Gastroesophageal sphincter (tissue), 4 donors: Measurements from ENCODE around the gene EPHB6. TPM values are rescaled to one million over a fixed set of nuclear protein-coding genes. Genes with fewer than 3 reads are reported as not detected.

Experiments used
- ATAC-seq: fragments of 150-250 bp; one replicate; pipeline ENCODE4 v1.9.1; 2016; ENCODE audit warnings: mild to moderate bottlenecking, moderate library complexity
- H3K27ac ChIP-seq, 4 donors: fragments of 200-600 bp; sonication (generic) in 3 of 4; 1 replicate in 3 of 4; 2 replicates in 1 of 4; pipeline ENCODE4 v1.5.1; 2016 to 2019
- H3K27me3 ChIP-seq: fragments of 200-600 bp; sonication (generic); one replicate; pipeline ENCODE4 v1.5.1; 2019
- H3K36me3 ChIP-seq, 2 donors: fragments of 200-600 bp; sonication (generic); one replicate each; pipeline ENCODE4 v1.5.1; 2019; ENCODE audit warnings: control low read depth in 1 of 2
- H3K4me1 ChIP-seq, 3 donors: fragments of 200-600 bp; sonication (generic); 1 replicate in 2 of 3; 2 replicates in 1 of 3; pipeline ENCODE4 v1.5.1; 2016 to 2019; ENCODE audit warnings: control low read depth in 2 of 3
- H3K4me3 ChIP-seq, 2 donors: fragments of 200-600 bp; sonication (generic); one replicate each; pipeline ENCODE4 v1.5.1; 2019; ENCODE audit warnings: mild to moderate bottlenecking in 1 of 2, moderate library complexity in 1 of 2
- H3K9me3 ChIP-seq, 3 donors: fragments of 200-600 bp; sonication (generic); one replicate each; pipeline ENCODE4 v1.5.1; 2017 to 2019; ENCODE audit warnings: control low read depth in 2 of 3
- CTCF ChIP-seq, 4 experiments: fragments of 200-600 bp in 2 of 4; fragments of 450-650 bp in 2 of 4; sonication (generic) in 1 of 4; IDR thresholded peaks; one replicate each; pipeline ENCODE4 v1.5.1; 2017 to 2019; ENCODE audit warnings: antibody characterized with exemption in 4 of 4, mild to moderate bottlenecking in 2 of 4, moderate library complexity in 2 of 4
- EP300 ChIP-seq: sonication (generic); formaldehyde crosslinking; IDR thresholded peaks from one replicate; pipeline ENCODE4 v1.6.1; 2017; ENCODE audit warnings: antibody characterized with exemption, mild to moderate bottlenecking
- POLR2A ChIP-seq, 2 donors: fragments of 450-650 bp; IDR thresholded peaks; one replicate each; pipeline ENCODE4 v1.6.1; 2017; ENCODE audit warnings: antibody characterized with exemption in 2 of 2, mild to moderate bottlenecking in 2 of 2, moderate library complexity in 1 of 2
- POLR2AphosphoS5 ChIP-seq: sonication (generic); formaldehyde crosslinking; IDR thresholded peaks from one replicate; pipeline ENCODE4 v1.6.1; 2017; ENCODE audit warnings: antibody characterized with exemption
- whole genome bisulfite sequencing, 2 donors: methylation state at CpG; one replicate each; pipeline ENCODE4 v1.1.5; 2018; ENCODE audit warnings: low coverage in 1 of 2; 5-methylcytosine and 5-hydroxymethylcytosine counted together
- total RNA-seq, 4 donors: library from RNA; depleted of rRNA; stranded (reverse); fragments of >200 nt; gene quantifications; one replicate each; pipeline ENCODE4 v1.1.0, GENCODE V29; 2016

Gene EPHB6
- total RNA-seq, 4 donors from 2014 or later = 6.0 to 22.1 (median 9.7) TPM

GRCh38 chr7:142889816-142890215 is 34.9 kb downstream of the EPHB6 start:
- WGBS, 2 donors = no CpG with 5 or more reads among the region's 3 CpGs
- H3K27me3 ChIP-seq = peaks cover 37% of the 10 kb centered on the region
- H3K36me3 ChIP-seq = no peaks in the 10 kb centered on the region
- TF ChIP-seq POLR2AphosphoS5 (no peak), CTCF (IDR thresholded peaks at IDR 0.05) (no peak), EP300 (no peak), POLR2A (IDR thresholded peaks at IDR 0.05) (no peak)
- H3K4me1 ChIP-seq = no peaks in the 10 kb centered on the region
- ATAC-seq = no peak
- H3K4me3 ChIP-seq = no peak overlapping the region
- H3K27ac ChIP-seq = no peak overlapping the region
- no peaks in the 10 kb centered on the region for H3K9me3 ChIP-seq

DNA sequence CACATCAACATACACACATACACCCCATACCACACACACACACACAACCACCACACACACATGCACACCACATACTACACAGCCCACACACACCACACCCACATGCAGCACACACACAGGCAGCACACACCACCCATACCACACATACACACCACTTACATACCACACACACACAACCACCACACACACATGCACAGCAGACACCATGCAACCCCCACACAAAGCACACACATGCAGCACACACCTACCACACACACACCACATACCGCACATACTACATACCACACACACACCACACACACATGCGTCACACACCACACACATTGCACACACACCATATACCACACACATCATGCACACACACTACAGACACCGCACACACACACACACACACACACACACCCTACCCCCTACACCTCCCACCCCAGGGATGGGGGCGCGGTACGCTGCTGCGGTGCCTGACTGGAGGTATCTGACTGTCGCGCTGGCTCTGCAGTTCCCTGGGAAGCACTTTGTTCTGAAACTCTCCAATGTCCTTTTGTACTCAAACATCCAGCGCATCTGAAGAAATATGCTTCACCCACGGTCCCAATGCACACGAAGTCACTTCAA is 36.1 kb downstream of the EPHB6 start:
- Histone ChIP-seq H3K4me3 (no peak overlapping the region), H3K27ac (no peak overlapping the region), H3K36me3 (no peaks in the 10 kb centered on the region), H3K4me1 (no peaks in the 10 kb centered on the region), H3K27me3 (peaks cover 36% of the 10 kb centered on the region), H3K9me3 (no peaks in the 10 kb centered on the region)
- no peak for ATAC-seq
- no peak for TF ChIP-seq EP300
- no peak for TF ChIP-seq POLR2AphosphoS5
- no peak for TF ChIP-seq CTCF (IDR thresholded peaks at IDR 0.05)
- 60 to 79% methylated on average over 9 to 12 of the region's 12 CpGs for WGBS, 2 donors

DNA sequence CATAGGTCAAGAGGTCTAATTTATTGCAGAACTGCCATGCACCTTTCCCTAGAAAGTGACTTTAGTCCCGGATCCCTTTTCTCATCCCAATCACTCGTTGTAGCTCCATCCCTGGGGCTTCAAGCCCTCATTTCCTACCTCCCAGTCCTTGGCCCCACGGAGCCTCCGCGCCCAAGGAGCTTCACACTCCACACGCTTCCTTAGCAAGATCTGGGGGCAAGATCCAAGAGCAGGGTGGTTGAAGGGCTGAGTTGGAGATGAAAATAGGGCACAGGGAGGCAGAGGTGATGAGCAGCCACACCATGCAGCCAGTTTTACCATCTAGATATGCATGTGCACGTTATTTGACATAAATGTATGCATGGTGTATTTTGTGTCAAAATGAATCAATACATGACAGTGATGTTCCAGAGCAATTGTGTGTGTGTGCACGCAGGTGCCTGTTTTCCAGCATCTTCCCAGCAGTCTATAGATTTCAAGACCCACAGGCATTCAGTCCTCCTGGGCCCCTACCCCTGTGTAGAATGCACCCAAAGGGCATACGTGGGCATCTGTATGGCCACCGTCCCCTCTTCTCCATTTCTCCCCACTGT is 36.7 kb downstream of the EPHB6 start:
- H3K27ac ChIP-seq = no peak overlapping the region
- H3K36me3 ChIP-seq = no peaks in the 10 kb centered on the region
- no peak for TF ChIP-seq EP300
- TF ChIP-seq CTCF (IDR thresholded peaks at IDR 0.05) = no peak
- TF ChIP-seq POLR2A (IDR thresholded peaks at IDR 0.05) = no peak
- TF ChIP-seq POLR2AphosphoS5 = no peak
- H3K4me1 ChIP-seq = no peaks in the 10 kb centered on the region
- 58 to 62% methylated on average over 4 to 5 of the region's 10 CpGs for WGBS, 2 donors
- H3K27me3 ChIP-seq = peaks cover 36% of the 10 kb centered on the region
- ATAC-seq = no peak
- H3K4me3 ChIP-seq = no peak overlapping the region
- H3K9me3 ChIP-seq = no peaks in the 10 kb centered on the region

DNA sequence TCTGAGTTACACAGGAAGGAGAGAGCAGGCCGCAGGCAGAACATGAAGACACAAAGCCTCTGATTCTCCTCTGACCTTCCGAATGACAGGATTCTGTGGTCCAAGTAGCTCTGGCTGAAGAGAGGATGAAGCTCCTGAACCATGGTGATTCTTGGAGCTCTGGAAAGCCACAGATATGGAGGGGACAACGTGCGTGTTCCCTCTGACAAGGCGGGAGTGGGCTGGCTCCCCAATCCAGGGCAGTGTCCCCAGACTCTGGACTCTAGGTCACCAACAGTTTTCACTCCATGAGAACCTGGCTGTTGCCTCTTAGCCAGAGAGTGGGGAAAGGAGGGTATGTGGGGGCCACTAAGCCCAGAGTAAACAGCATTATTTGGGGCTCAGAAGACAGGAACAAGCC is 38.1 kb downstream of the EPHB6 start:
- Histone ChIP-seq H3K27me3 (peaks cover 42% of the 10 kb centered on the region), H3K27ac (no peak overlapping the region), H3K4me3 (no peak overlapping the region), H3K4me1 (no peaks in the 10 kb centered on the region), H3K36me3 (no peaks in the 10 kb centered on the region), H3K9me3 (no peaks in the 10 kb centered on the region)
- ATAC-seq = no peak
- WGBS, 2 donors = 75 to 100% methylated on average over 1 to 3 of the region's 5 CpGs
- TF ChIP-seq CTCF (IDR thresholded peaks at IDR 0.05) (no peak), EP300 (no peak), POLR2A (IDR thresholded peaks at IDR 0.05) (no peak), POLR2AphosphoS5 (no peak)
